Esophagus squamous epithelium (tissue), 5 donors: Measurements from ENCODE around the gene CXCL11. TPM values are rescaled to one million over a fixed set of nuclear protein-coding genes. Genes with fewer than 3 reads are reported as not detected.

Source experiments
- DNase-seq: peaks from one replicate; lab custom pipeline; 2025; lab: John Stamatoyannopoulos, UW
- H3K27ac ChIP-seq, 4 donors: fragments of 200-600 bp; sonication (generic); one replicate each; pipeline ENCODE4 v1.5.1; 2016 to 2019; ENCODE audit warnings: mild to moderate bottlenecking in 1 of 4
- H3K27me3 ChIP-seq, 4 donors: fragments of 200-600 bp; sonication (generic); 1 replicate in 3 of 4; 2 replicates in 1 of 4; pipeline versions ENCODE4 v1.5.1 to v1.6.0; 2017 to 2021; ENCODE audit warnings: antibody characterized with exemption in 1 of 4
- H3K36me3 ChIP-seq, 3 donors: fragments of 200-600 bp; sonication (generic); one replicate each; pipeline ENCODE4 v1.5.1; 2016 to 2019
- H3K4me1 ChIP-seq, 3 donors: fragments of 200-600 bp; sonication (generic); one replicate each; pipeline ENCODE4 v1.5.1; 2017 to 2019
- H3K4me3 ChIP-seq, 4 donors: fragments of 200-600 bp; sonication (generic); 1 replicate in 3 of 4; 2 replicates in 1 of 4; pipeline ENCODE4 v1.5.1; 2016 to 2019; ENCODE audit warnings: mild to moderate bottlenecking in 2 of 4, moderate library complexity in 1 of 4
- H3K9me3 ChIP-seq, 3 donors: fragments of 200-600 bp; sonication (generic); one replicate each; pipeline ENCODE4 v1.5.1; 2016 to 2019
- CTCF ChIP-seq, 6 experiments: fragments of 450-650 bp in 4 of 6; fragments of 200-600 bp in 2 of 6; sonication (generic) in 2 of 6; IDR thresholded peaks; one replicate each; pipeline ENCODE4 v1.5.1; 2016 to 2019; ENCODE audit warnings: antibody characterized with exemption in 6 of 6, mild to moderate bottlenecking in 4 of 6, moderate library complexity in 4 of 6
- POLR2A ChIP-seq, 4 donors: fragments of 450-650 bp; IDR thresholded peaks; one replicate each; pipeline ENCODE4 v1.6.1; 2017; ENCODE audit warnings: antibody characterized with exemption in 4 of 4, mild to moderate bottlenecking in 4 of 4, moderate library complexity in 3 of 4
- WGBS, 2 donors: methylation state at CpG; one replicate each; pipeline ENCODE4 v1.1.5; 2018; 5-methylcytosine and 5-hydroxymethylcytosine counted together
- intact Hi-C: fragments of 100-400 bp; cut with DNase I; formaldehyde crosslinking; loops from one replicate; pipeline ENCODE4 v1.15.0; 2022
- total RNA-seq, 4 donors: library from RNA; depleted of rRNA; stranded (reverse); fragments of >200 nt; gene quantifications; one replicate each; pipeline ENCODE4 v1.1.0, GENCODE V29; 2016
- donor health status: DM: yes; HTN: yes; CAD: no.

CXCL11 gene
- total RNA-seq: under 1 TPM in 1 of 4 donors, not detected in 3; 0.26 TPM

GRCh38 chr4:76035799-76036380 lies at the start of gene CXCL11:
TSS of gene CXCL11 (minus strand) at chr4:76036070. CDS start at chr4:76035987, 83 bp downstream.
- H3K36me3 ChIP-seq: no peaks in the 10 kb centered on the region
- no peak for DNase-seq
- no peaks in the 10 kb centered on the region for H3K9me3 ChIP-seq
- no peak within 1 kb of the TSS for H3K27ac ChIP-seq
- H3K27me3 ChIP-seq: no peaks in the 10 kb centered on the region
- 49 to 51% methylated on average over 2 of the region's 2 CpGs for WGBS, 2 donors
- H3K4me3 ChIP-seq: no peak within 1 kb of the TSS
- H3K4me1 ChIP-seq: no peaks in the 10 kb centered on the region
- intact Hi-C loops: no loop called here
- TF ChIP-seq CTCF (IDR thresholded peaks at IDR 0.05): no peak
- no peak for TF ChIP-seq POLR2A (IDR thresholded peaks at IDR 0.05)

DNA sequence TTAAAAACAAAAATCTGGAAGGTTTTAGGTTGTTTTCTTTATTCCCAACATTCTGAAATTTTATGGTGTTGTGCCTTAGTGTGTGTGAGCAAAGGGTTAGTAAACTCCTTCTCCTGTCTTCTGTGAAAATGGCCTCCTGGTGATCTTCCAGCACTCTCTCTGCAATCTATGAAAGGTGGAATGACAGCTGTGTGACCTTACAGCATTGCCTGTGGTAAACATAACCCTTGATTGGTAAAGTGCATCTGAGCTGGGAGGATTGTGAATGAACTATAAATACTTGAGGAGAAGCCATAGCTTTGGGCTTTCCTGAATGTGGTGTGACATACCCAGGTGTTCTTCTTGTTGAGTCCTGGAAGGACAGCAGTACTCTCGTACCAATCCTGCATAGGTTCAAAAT lies 48.7 kb upstream of the CXCL11 start:
- TF ChIP-seq CTCF (IDR thresholded peaks at IDR 0.05) (no peak), POLR2A (IDR thresholded peaks at IDR 0.05) (no peak)
- no peaks in the 10 kb centered on the region for H3K27me3 ChIP-seq
- H3K4me3 ChIP-seq: no peak overlapping the region
- H3K9me3 ChIP-seq: no peaks in the 10 kb centered on the region
- WGBS, 2 donors: 68 to 77% methylated on average over 1 of the region's 1 CpG
- no peak for DNase-seq
- H3K36me3 ChIP-seq: no peaks in the 10 kb centered on the region
- intact Hi-C loops: no loop called here
- no peak overlapping the region for H3K27ac ChIP-seq
- H3K4me1 ChIP-seq: peaks cover 5 to 29% (median 9%) of the 10 kb centered on the region in 3 donors

- TF ChIP-seq CTCF (IDR thresholded peaks at IDR 0.05): no peak
- TF ChIP-seq POLR2A (IDR thresholded peaks at IDR 0.05): no peak
- no peak for DNase-seq
- peaks cover 5 to 29% (median 9%) of the 10 kb centered on the region in 3 donors for H3K4me1 ChIP-seq
- no peaks in the 10 kb centered on the region for H3K27me3 ChIP-seq
- H3K4me3 ChIP-seq: no peak overlapping the region
- no peaks in the 10 kb centered on the region for H3K9me3 ChIP-seq
- WGBS, 2 donors: 25 to 53% methylated on average over 3 of the region's 3 CpGs
- H3K36me3 ChIP-seq: no peaks in the 10 kb centered on the region
- intact Hi-C loops: no loop called here
- H3K27ac ChIP-seq: peak overlapping the region; percentile 36 to 55 (median 40)
These were observed 47.6 kb upstream of the CXCL11 start for GRCh38 chr4:76083386-76083988.

DNA sequence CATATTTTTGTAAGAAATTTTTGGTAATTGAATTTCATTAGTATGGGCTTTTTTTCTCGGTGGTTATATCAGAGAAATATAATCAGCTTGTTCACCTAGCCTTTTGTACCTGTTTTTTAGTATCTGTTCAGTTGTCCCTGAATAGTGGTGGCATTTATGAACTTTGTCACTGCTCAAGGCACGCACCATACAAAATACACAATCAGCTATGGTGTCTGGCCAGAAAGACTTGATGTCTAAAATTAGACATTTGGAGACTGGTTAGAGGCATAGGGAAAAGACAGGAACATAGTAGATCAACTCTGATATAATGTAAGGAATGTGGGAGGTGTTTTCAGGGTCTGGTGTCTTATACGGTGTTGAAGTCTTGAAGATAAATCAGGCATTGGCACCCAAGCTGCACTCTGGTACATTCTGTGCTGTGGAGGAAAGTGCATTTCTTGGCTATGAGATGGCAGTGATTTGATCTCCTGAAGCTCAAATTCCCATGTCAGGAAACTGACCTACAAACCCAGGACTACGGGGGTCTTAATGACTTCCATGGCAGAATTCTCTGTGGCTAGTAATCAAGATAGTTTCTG lies 42.3 kb upstream of the CXCL11 start:
- H3K27ac ChIP-seq: no peak overlapping the region
- intact Hi-C loops: no loop called here

DNA sequence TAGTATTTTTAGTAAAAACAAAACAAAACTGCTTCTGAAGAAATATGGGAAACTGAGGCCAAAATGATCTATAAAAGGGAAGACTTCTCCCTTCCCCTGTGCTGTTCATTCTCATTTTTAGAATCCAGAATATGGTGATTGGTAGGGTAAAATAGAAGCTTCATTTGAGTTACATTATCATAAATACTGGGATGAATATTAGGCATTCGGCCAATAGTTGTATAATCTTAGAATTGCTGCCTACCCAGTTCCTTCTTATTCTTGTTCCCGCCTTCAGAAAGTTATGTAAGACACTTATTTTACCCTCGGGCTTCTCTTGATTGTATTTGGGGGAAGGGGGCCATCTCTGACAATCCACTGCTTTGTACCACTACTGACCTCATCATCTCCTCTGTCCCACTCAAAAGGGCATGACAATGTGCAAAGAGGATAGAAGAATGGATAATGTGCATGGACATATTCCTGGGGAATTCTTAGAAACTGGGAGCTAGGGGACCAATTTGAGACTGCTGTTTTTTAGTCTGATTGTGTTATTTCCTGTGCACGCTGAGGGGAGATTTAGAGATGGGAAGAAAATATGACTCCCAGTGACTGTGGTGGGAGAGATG lies 39.2 kb upstream of the CXCL11 start:
- TF ChIP-seq CTCF (IDR thresholded peaks at IDR 0.05) (no peak), POLR2A (IDR thresholded peaks at IDR 0.05) (no peak)
- intact Hi-C loops: no loop called here
- Histone ChIP-seq H3K36me3 (no peaks in the 10 kb centered on the region), H3K9me3 (no peaks in the 10 kb centered on the region), H3K4me1 (no peaks in the 10 kb centered on the region), H3K27me3 (no peaks in the 10 kb centered on the region), H3K27ac (peak overlapping the region in 1 of 4 donors; percentile 13), H3K4me3 (no peak overlapping the region)
- no peak for DNase-seq
- WGBS, 2 donors: 35 to 69% methylated on average over 4 of the region's 4 CpGs

More for the DNA sequence above, 42.3 kb upstream of the CXCL11 start:
- DNase-seq: no peak
- no peaks in the 10 kb centered on the region for H3K27me3 ChIP-seq
- TF ChIP-seq POLR2A (IDR thresholded peaks at IDR 0.05): no peak
- 64 to 70% methylated on average over 4 of the region's 4 CpGs for WGBS, 2 donors
- H3K4me3 ChIP-seq: no peak overlapping the region
- peaks cover 0 to 11% (median 6%) of the 10 kb centered on the region in 3 donors for H3K4me1 ChIP-seq
- H3K36me3 ChIP-seq: no peaks in the 10 kb centered on the region
- no peaks in the 10 kb centered on the region for H3K9me3 ChIP-seq
